Measurements from ENCODE around the gene MCM10. TPM values are rescaled to one million over a fixed set of nuclear protein-coding genes. Genes with fewer than 3 reads are reported as not detected.
"Not testable (repeated sequence)": the region's sequence is repeated elsewhere in the genome, so short reads cannot be mapped to it uniquely, and the experiment has no call there.

Gene MCM10
- total RNA-seq, 2 experiments from 2014 or later, result 40.2 to 45.0 TPM

- Mint-ChIP-seq H3K27ac (no peak overlapping the region), H3K27me3 (no peaks in the 10 kb centered on the region), H3K36me3 (peaks cover 8% of the 10 kb centered on the region), H3K9me3 (no peaks in the 10 kb centered on the region), H3K4me3 (no peak overlapping the region), H3K4me1 (peaks cover 5% of the 10 kb centered on the region)
- POLR2A ChIA-PET, result interaction anchor here (0.7 kb wide), 1 partner anchor 105 kb away, joined by 4 read pairs; no protein-coding TSS in a partner anchor
- DNase-seq, result no peak
- peak; percentile 68 for ATAC-seq (ENCODE audit: low read depth)
Observed at GRCh38 chr10:13219685-13220670, 58.6 kb downstream of the MCM10 start.

DNA sequence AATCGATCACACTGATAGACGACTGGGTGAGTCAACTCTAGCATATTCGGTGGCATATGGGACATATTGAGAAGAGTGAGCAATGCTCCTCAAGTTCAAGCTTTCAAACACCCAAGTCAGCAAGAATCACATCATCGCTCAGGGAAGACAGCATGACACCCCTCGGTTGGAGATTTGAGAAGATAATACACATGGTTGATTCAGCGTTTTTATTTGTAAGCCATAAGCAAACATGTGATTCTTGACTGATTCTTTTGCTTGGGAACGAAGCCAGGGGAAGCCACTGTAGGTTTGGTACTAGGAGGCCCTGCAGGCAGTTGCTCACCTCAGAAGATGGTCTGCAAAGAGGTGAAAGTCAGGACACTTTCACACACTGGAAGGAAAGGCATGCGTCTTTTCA is 60.2 kb downstream of the MCM10 start:
- POLR2A ChIA-PET, result no interaction called here
- no peak overlapping the region for H3K27ac Mint-ChIP-seq
- peaks cover 5% of the 10 kb centered on the region for H3K4me1 Mint-ChIP-seq
- ATAC-seq (ENCODE audit: low read depth) (no peak), DNase-seq (no peak)
- no peaks in the 10 kb centered on the region for H3K27me3 Mint-ChIP-seq
- H3K36me3 Mint-ChIP-seq, result peaks cover under 1% of the 10 kb centered on the region
- H3K4me3 Mint-ChIP-seq, result no peak overlapping the region
- no peaks in the 10 kb centered on the region for H3K9me3 Mint-ChIP-seq

DNA sequence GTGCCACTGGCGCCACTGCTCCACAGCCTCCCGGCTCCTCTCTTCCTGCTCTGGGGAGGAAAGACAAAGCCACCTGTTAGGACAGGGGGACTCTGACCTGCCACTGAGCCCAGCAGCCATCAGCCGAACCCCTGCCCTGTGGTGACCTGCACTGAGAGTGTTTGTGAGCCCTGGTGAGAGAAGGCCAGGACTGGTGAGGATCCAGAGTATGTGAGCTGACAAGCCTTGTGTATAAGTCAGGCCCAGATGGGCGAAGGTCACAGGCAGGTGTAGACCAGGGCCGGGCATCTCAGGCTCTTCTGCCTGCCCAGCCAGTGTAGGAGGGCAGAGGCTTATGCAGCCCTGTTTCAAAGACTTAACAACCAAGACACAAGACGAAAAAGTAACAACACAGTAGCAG is 60.8 kb downstream of the MCM10 start:
- ATAC-seq (ENCODE audit: low read depth) (no peak), DNase-seq (no peak)
- no peak overlapping the region for H3K27ac Mint-ChIP-seq
- no peak overlapping the region for H3K4me3 Mint-ChIP-seq
- POLR2A ChIA-PET, result no interaction called here
- peaks cover 5% of the 10 kb centered on the region for H3K4me1 Mint-ChIP-seq
- H3K27me3 Mint-ChIP-seq, result no peaks in the 10 kb centered on the region
- no peaks in the 10 kb centered on the region for H3K9me3 Mint-ChIP-seq
- H3K36me3 Mint-ChIP-seq, result no peaks in the 10 kb centered on the region

DNA sequence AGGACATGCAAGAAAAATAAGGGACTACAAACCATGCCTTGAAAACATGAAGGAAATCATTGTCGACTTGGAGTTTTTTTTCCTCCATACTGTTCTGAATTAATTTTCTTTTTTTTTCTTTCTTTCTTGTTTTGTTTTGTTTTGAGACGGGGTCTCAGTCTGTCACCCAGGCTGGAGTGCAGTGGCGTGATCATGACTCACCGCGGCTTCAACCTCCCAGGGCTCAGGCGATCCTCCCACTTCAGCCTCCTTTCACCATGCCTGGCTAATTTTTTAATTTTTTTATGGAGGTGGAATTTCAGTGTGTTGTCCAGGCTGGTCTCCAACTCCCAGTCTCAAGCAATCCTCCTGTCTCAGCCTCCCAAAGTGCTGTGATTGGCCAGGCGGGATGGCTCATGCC is 61.2 kb downstream of the MCM10 start:
- POLR2A ChIA-PET, result no interaction called here
- peaks cover 5% of the 10 kb centered on the region for H3K4me1 Mint-ChIP-seq
- no peaks in the 10 kb centered on the region for H3K36me3 Mint-ChIP-seq
- no peak overlapping the region for H3K4me3 Mint-ChIP-seq
- H3K27me3 Mint-ChIP-seq, result no peaks in the 10 kb centered on the region
- no peak for ATAC-seq (ENCODE audit: low read depth)
- DNase-seq, result no peak
- H3K9me3 Mint-ChIP-seq, result no peaks in the 10 kb centered on the region
- H3K27ac Mint-ChIP-seq, result no peak overlapping the region

DNA sequence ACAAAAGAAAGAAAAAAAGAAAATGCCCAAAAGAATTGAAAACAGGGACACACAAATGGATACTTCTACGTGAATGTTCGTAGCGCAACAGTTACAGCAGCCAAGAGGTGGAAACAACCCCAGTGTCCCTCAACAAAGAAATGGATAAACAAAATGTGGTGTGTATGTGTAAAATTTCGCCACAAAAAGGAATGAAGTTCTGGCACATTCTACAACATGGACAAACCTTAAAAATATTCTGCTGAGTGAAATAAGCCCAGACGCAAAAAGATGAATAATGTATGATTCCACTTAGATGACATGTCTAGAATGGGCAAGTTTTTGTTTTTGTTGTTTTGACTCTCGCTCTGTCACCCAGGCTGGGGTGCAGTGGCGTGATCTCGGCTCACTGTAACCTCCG is 61.9 kb downstream of the MCM10 start:
- ATAC-seq (ENCODE audit: low read depth) (no peak), DNase-seq (no peak)
- Mint-ChIP-seq H3K4me1 (peaks cover 5% of the 10 kb centered on the region), H3K27ac (no peak overlapping the region), H3K4me3 (no peak overlapping the region), H3K36me3 (no peaks in the 10 kb centered on the region), H3K27me3 (no peaks in the 10 kb centered on the region), H3K9me3 (no peaks in the 10 kb centered on the region)
- POLR2A ChIA-PET, result no interaction called here

- ATAC-seq (ENCODE audit: low read depth), result no peak
- H3K27ac Mint-ChIP-seq, result no peak overlapping the region
- no peak overlapping the region for H3K4me3 Mint-ChIP-seq
- no peaks in the 10 kb centered on the region for H3K9me3 Mint-ChIP-seq
- H3K27me3 Mint-ChIP-seq, result no peaks in the 10 kb centered on the region
- no peak for DNase-seq
- peaks cover 5% of the 10 kb centered on the region for H3K4me1 Mint-ChIP-seq
- H3K36me3 Mint-ChIP-seq, result no peaks in the 10 kb centered on the region
- POLR2A ChIA-PET, result no interaction called here
Observed at GRCh38 chr10:13224210-13224995, 63.0 kb downstream of the MCM10 start.

GRCh38 chr10:13225601-13226000 is 64.2 kb downstream of the MCM10 start:
- DNase-seq (no peak), ATAC-seq (ENCODE audit: low read depth) (no peak)
- Mint-ChIP-seq H3K27me3 (no peaks in the 10 kb centered on the region), H3K9me3 (no peaks in the 10 kb centered on the region), H3K36me3 (no peaks in the 10 kb centered on the region), H3K4me3 (no peak overlapping the region), H3K4me1 (peaks cover 5% of the 10 kb centered on the region), H3K27ac (no peak overlapping the region)
- POLR2A ChIA-PET, result interaction anchor here (0.7 kb wide), 1 partner anchor 17 kb away, joined by 3 read pairs; no protein-coding TSS in a partner anchor

- Mint-ChIP-seq H3K4me3 (no peak overlapping the region), H3K27ac (no peak overlapping the region), H3K4me1 (peaks cover 5% of the 10 kb centered on the region), H3K27me3 (no peaks in the 10 kb centered on the region), H3K9me3 (no peaks in the 10 kb centered on the region), H3K36me3 (no peaks in the 10 kb centered on the region)
- DNase-seq (no peak), ATAC-seq (ENCODE audit: low read depth) (no peak)
- POLR2A ChIA-PET, result no interaction called here
Observed at GRCh38 chr10:13227031-13227430, 65.7 kb downstream of the MCM10 start.

DNA sequence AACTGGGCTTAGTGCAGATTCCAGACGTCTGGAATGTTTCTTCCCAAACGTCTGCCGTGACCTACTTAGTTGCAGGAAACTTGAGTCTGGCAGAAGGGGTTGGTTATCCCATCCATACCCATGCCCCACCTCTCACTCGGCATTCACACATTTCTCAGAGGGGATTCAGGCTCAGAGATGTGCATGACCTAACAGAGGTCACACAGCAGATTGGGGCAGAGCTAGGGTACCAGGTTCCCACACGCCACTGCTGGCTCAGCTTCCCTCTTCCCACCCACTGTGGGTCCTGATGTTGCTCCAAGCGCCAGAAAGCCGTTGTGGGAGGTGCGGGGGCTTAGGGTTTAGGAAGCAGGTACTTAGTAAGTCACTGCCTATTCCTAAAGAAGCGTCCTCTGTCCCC is 69.8 kb downstream of the MCM10 start:
- POLR2A ChIA-PET, result no interaction called here
- Mint-ChIP-seq H3K4me3 (no peak overlapping the region), H3K36me3 (no peaks in the 10 kb centered on the region), H3K27ac (no peak overlapping the region), H3K27me3 (no peaks in the 10 kb centered on the region), H3K9me3 (no peaks in the 10 kb centered on the region), H3K4me1 (no peaks in the 10 kb centered on the region)
- DNase-seq (no peak), ATAC-seq (ENCODE audit: low read depth) (no peak)

DNA sequence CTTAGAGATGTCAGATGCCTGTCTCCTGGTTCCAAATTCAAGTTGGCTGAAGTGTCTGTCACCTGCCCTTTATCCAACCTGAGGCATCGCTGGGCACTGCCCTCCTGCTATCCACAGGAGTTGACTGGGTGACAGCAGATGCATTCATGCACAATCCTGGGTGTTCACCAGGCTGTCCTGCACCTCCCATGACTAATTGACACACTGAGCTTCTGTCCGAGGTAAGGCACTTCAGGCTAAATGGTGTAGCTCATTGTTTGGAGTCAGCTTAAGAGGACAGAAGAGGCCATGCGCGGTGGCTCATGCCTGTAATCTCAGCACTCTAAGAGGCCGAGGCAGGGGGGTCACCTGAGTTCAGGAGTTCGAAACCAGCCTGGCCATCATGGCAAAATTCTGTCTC is 70.5 kb downstream of the MCM10 start:
- no peak for ATAC-seq (ENCODE audit: low read depth)
- H3K36me3 Mint-ChIP-seq, result no peaks in the 10 kb centered on the region
- no peak overlapping the region for H3K27ac Mint-ChIP-seq

GRCh38 chr10:13233358-13233757 is 72.0 kb downstream of the MCM10 start:
- Mint-ChIP-seq H3K9me3 (no peaks in the 10 kb centered on the region), H3K27me3 (no peaks in the 10 kb centered on the region), H3K4me1 (no peaks in the 10 kb centered on the region), H3K27ac (no peak overlapping the region), H3K4me3 (no peak overlapping the region), H3K36me3 (no peaks in the 10 kb centered on the region)
- DNase-seq (no peak), ATAC-seq (ENCODE audit: low read depth) (no peak)
- POLR2A ChIA-PET, result no interaction called here

More for the DNA sequence above, 70.5 kb downstream of the MCM10 start:
- no peaks in the 10 kb centered on the region for H3K27me3 Mint-ChIP-seq
- no peak overlapping the region for H3K4me3 Mint-ChIP-seq
- no peaks in the 10 kb centered on the region for H3K9me3 Mint-ChIP-seq
- no peaks in the 10 kb centered on the region for H3K4me1 Mint-ChIP-seq
- POLR2A ChIA-PET, result no interaction called here
- no peak for DNase-seq

- Mint-ChIP-seq H3K4me1 (no peaks in the 10 kb centered on the region), H3K27me3 (no peaks in the 10 kb centered on the region), H3K9me3 (no peaks in the 10 kb centered on the region), H3K36me3 (no peaks in the 10 kb centered on the region), H3K27ac (no peak within 1 kb of the TSS), H3K4me3 (no peak within 1 kb of the TSS)
- POLR2A ChIA-PET, result no interaction called here
- no peak for DNase-seq
- ATAC-seq (ENCODE audit: low read depth), result no peak
Observed at GRCh38 chr10:13234172-13234571, 72.8 kb downstream of the MCM10 start, which contains the start of gene UCMA. TSS of gene UCMA (minus strand) at chr10:13234374. CDS start at chr10:13234258, 116 bp downstream.

DNA sequence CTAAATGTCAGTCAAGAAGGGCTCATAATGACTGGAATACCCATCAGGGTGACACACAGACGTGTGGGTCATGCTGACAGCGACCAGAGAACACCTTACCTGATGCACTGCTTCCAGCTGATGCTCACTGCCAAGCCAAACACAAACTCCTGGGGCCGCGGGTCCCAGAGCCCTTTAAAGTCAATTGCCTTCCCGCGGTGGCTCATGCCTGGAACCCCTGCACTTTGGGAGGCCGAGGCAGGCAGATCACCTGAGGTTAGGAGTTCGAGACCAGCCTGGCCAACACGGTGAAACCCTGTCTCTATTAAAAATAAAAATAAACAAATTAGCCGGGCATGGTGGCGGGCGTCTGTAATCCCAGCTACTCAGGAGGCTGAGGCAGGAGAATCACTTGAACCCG is 73.4 kb downstream of the MCM10 start:
- H3K9me3 Mint-ChIP-seq; DNase-seq; H3K4me1 Mint-ChIP-seq; H3K4me3 Mint-ChIP-seq; H3K27me3 Mint-ChIP-seq; H3K36me3 Mint-ChIP-seq; POLR2A ChIA-PET; H3K27ac Mint-ChIP-seq; ATAC-seq (ENCODE audit: low read depth): not testable (repeated sequence)

DNA sequence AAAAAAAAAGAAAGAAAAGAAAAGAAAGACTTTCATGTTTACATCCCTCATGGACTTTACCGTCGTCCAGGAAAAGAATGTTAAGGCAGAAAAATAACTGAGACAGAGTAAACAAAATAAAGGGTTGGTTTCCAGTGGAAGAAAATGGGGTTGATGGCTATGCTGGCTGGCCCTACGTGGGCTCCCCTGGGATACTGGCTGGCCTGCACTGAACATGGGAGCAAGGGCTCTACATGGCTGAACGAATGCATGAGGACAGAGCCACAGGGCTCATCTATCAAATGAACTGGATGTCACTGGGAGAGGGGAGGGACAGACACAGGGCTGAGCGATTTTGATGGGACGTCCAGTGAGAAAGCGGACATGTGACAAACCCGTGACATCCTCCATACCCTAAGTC is 75.3 kb downstream of the MCM10 start:
- DNase-seq (no peak), ATAC-seq (ENCODE audit: low read depth) (no peak)
- Mint-ChIP-seq H3K9me3 (no peaks in the 10 kb centered on the region), H3K36me3 (no peaks in the 10 kb centered on the region), H3K27ac (no peak overlapping the region), H3K27me3 (no peaks in the 10 kb centered on the region), H3K4me1 (no peaks in the 10 kb centered on the region), H3K4me3 (no peak overlapping the region)
- POLR2A ChIA-PET, result no interaction called here
